Lung microvascular endothelial cell (primary cell): ENCODE data around the gene ROPN1B. TPM values are rescaled to one million over a fixed set of nuclear protein-coding genes. Genes with fewer than 3 reads are reported as not detected.

Experiments
- DNase-seq, 2 donors: peaks; one replicate each; pipeline versions ENCODE4 v3.0.0 to v3.0.0-alpha.2; 2010; ENCODE audit warnings: low read depth in 2 of 2
- total RNA-seq: library from RNA; depleted of rRNA; stranded (reverse); fragments of >200 nt; gene quantifications from 2 replicates; pipeline ENCODE4 v1.2.1, GENCODE V29; 2014

Gene ROPN1B
- total RNA-seq, 1 donor from 2014 or later: not detected

DNA sequence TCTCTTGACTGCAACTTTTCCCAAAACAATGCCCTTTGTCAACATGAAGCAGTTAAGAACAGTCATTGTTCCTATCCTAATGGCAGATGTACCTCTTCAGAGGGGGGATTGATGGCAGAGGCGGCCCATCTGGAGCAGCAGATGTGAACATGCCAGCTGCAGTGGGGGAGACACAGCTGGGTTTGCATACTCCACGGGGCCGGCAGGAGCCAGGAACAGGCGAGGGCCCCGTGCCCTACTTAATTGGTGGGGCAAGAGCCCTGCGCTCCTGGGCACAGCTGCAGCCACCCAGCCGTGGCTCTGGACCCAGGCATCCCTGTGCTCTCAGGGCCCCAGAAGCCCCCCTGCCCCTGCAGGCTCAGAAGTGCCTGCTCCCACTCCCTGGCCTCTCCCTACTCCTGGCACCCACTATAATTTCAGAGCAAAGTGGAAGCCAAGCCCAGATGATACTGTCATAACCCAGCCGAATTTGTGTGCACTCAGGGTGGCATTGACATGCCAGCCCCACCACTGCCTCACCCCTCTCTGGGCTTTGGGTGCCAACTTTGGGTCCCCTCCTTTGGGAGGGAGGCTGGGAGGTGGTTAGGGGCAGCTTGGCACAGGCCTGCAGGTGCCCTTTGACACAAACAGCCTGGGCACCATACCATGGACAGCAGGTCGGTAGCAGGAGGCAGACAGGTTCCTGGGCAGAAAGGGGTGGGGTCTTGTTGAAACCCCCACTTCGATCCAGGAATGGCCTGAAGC, 34.6 kb downstream of the ROPN1B start:
- no peak for DNase-seq

DNA sequence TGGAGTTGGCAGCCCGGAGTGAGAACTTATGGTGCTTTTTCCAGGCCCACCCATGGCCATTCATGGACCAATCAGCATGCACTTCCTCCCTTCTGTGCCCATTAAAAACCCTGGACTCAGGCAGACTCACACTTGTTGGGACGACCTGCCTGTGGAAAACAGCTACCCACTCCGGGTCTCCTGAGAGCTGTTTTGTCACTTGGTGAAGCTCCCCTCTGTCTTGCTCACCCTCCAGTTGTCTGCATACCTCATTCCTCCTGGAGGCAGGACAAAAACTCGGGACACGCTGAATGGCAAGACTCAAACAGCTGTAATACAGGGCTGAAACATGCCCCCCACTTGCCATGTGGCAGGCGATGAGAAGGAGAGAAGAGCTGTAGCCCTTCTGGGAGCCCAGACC, 35.2 kb downstream of the ROPN1B start:
- no peak for DNase-seq

- no peak for DNase-seq
Observed at GRCh38 chr3:126004692-126005091, 35.7 kb downstream of the ROPN1B start.

- DNase-seq: peak in 1 of 2 donors; percentile 26
Observed at GRCh38 chr3:126005951-126006350, 37.0 kb downstream of the ROPN1B start.

- no peak for DNase-seq
Observed at GRCh38 chr3:126008219-126008618, 39.2 kb downstream of the ROPN1B start.

DNA sequence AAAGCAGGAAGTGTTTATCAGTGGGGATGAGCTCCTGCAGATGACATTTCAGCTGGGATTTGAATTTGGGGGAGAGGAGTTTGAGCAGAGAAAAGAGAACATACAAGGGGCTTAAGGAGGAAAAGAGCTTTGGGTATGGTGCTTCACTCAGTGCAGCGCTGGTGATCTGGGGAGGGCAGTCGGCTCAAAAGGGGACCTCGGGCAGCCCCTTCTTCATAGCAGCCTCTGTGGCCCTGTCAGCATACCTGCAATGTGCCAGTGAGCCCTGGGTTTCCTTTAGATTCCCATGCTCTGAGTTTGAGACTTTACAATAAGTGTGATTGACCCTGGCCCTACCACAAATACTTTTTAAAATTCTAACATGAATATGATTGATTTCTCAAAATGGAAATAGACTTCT, 40.2 kb downstream of the ROPN1B start:
- no peak for DNase-seq

DNA sequence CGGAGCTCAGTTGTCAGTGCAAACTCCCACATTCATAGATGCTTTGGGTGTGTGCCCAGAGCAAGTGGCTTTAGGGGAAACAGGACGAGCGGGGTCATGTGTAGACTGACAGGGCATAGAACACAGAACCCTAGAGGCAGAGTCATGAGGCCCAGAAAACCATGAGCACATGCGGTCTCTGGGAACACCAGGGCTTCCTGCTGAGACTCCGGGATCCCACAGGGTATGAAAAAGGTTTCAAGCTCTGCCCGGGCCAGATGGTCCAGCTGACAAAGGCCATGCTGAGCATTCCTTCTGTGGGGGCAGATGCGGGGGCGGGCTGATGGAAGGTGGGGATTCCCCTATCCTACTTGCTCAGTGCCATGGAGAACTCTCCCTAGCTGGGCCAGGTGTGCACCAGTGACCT, 44.8 kb downstream of the ROPN1B start:
- no peak for DNase-seq

GRCh38 chr3:126014252-126014651, 45.3 kb downstream of the ROPN1B start:
- DNase-seq: no peak

- DNase-seq: no peak
Observed at GRCh38 chr3:126015075-126015474, 46.1 kb downstream of the ROPN1B start.

DNA sequence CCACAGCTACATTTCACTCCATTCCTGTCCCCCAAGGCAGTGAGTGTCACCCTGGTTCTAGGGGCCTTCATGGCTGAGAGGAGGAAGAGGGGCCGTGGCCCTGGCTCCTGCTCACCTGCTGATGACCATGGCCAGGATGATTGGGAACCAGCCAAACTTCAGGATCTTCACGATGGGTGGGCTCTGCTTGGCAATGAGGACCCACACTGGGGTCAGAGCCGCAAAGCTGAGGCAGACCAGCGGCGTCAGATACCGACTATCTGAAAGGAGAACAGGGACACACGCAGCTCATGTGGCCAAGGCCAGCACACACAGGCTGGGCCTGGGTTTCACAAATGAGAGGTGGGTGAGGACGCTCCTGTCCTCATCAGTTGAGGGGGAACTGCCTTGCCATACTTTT, 47.6 kb downstream of the ROPN1B start:
- DNase-seq: no peak

DNA sequence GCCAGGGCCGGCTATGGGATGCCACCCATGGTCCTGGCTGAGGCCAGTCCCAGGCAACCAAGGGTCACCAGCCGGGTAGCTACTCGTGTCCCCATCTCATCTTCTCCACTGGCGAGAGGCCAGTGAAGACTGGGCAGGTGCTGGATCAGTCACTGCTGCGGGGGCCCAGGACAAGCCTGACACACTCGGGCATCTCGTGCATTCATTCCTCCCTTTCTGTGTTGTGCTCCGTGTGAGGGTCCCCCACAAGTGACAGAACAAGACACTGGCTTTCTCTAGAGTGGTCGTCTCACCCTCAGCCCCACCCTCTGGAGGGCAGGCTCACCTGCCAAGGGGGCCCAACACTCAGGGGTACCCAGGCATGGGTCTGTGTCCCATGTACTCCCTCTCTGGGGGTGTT, 48.4 kb downstream of the ROPN1B start:
- DNase-seq: no peak

DNA sequence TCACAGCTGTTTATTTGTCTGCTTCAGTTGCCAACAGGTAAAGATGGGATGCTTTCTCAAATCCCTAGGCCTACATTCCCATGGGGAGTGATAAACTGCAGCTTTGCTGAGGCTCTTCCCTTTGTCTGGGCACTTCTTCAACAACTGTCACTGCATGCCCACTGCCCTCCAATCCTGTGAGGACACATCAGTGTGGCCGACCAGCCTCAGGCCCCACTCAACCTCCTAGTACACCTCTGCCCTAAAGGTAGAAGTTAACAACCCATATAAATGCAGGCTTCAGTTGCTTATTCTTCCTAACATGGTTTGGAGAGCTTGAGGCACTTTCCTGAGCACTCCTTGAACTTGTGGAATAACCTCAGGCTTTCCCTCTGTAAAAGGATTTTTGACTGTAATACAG, 49.6 kb downstream of the ROPN1B start:
- no peak for DNase-seq

DNA sequence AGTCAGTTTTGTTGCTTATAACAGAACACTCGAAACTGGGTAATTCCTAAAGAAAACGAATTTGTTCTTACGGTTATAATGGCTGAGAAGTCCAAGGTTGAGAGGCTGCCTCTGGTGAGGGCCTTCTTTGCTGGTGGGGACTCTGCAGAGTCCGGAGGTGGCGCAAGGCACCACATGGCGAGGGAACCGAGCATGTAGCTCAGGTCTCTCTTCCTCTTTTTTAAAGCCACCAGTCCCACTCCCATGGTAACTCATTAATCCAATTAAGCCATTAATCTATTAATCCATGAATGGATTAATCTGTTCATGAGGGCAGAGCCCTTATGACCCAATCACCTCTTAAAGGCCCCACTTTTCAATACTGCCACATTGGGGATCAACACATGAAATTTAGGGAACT, 50.0 kb downstream of the ROPN1B start:
- no peak for DNase-seq

GRCh38 chr3:126019683-126020082, 50.7 kb downstream of the ROPN1B start:
- DNase-seq: no peak

DNA sequence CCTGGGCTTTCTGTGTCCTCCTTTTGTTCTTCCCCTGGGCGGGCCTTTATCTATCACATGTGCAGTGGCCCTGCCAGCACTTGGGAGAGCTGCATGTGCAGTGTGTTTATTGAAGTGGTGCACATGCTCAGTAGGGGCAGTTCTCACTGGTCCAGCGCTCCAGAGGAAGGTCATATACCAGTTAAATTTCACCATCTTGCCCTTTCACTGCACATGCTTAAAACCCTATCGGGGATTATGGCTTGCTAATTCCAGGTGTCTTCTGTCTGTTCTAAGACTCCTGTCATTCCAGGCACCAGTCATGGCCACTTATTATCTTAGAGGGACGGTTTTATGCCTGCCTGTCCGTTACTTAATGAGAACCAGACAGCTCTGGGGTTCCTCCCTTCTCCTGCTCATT, 52.2 kb downstream of the ROPN1B start:
- no peak for DNase-seq

- no peak for DNase-seq
Observed at GRCh38 chr3:126021702-126022101, 52.7 kb downstream of the ROPN1B start.

DNA sequence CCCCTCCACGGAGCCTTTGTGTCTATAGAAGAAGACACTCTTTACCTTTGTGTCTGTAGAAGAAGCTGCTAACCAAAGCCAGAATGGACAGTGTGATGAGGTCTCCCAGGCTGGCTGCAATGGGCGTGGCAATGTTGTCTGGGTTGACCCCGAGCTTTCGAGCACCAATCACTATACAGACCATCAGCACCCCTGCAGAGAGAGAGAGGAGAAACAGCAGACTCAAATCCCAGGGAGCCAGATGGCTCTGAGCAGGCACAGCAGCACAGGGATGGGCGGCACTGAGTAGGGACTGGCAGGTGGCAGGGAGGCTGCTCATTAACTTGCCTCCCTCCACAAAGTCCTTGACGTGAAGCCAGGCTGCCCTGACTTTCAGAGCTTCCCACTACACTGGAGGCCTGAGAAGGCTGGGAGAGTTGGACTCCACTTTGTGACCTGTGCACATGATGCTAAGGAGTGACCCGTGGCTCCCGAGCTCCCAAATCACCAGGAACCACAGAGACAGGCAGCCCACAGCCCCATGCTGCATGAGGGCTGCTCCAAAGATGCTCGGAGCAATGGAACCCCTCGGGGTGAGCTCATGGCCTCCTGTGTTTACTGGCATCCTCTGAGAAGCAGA, 53.9 kb downstream of the ROPN1B start:
- no peak for DNase-seq

- no peak for DNase-seq
Observed at GRCh38 chr3:126023390-126023789, 54.4 kb downstream of the ROPN1B start.

DNA sequence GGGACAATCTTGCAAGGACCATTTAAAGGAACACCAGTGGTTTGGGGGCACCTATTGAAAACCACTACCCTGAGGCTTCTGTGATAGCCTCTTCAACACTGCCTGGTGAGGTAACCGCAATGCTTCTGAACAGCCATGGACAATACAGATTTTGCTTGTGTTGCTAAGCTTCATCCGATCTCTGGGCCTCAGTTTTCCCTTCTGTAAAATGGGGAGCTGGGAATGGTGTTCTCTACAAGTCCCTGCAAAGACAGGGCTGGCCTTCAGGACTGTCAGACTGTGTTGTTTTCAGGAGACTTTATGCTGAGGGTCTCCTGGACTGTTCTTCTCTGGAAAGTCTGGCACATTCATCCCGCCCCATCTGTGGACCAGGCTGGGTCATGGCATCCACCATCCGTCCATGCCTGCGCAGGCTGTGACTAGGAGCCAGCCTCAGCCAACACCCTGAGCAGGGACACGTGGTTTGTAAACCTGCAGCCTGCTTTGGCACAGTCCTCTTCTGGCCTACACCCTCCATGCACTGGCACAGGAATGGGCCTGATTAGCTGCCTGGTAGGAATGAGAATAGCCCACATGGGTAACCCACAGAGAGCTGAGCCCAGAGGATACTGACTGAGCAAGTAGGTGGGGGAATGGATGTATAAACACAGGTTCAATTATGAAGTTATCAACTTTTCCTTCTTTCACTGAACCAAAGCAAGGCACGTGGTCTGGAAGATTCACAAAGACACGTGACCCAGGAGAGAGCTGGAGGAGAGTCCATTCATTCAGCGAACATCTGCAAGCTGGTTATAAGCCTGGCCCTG, 55.3 kb downstream of the ROPN1B start:
- DNase-seq: no peak

DNA sequence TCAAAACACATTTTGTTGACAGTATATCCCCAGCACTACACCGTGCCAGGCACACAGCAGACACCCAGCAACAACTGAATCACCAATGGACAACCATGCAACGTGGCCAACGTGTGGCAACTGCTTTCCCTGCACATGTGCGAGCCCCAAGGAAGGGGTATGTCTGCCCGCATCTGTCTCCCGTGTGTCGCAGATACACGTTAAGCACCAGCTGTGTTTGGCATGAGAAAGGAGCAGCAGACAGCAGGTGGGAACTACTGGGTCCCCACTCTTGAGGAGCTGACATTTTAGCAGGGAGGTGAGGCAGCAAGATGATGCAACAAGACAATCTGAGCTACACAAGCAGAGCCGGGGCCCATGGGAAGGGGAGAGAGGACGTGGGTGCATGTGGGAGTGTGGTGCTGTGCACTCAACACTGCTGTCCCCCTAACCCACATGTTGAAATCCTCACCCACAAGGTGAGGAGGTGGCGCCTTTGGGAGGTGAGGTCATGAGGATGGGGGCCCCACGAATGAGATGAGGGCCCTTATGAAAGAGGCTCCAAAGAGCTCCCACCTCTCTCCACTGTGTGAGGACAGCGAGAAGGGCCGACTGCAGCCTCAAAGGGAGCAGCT, 56.2 kb downstream of the ROPN1B start:
- no peak for DNase-seq

DNA sequence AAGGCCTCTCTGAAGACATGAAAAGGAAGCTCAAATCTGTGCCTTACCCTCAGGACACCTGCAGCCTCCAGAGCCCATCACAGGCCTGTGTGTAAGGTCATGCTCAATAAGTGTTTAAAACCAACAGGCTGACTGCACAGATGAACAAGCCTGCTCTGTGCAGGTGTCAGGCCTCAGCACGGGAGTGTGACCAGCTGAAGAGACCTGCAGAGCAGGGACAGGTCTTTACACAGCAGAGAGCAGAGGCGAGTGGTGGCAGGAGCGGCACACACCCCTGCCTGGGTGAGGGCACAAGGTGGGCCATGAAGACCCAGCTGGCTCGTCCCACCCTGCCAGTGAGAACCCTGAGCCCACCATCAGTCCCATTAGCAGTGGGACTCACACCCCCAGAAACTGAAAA, 56.9 kb downstream of the ROPN1B start:
- no peak for DNase-seq

- DNase-seq: no peak
Observed at GRCh38 chr3:126026277-126026751, 57.3 kb downstream of the ROPN1B start.
